ENCODE data around the gene PAOX.

The PAOX gene
- 0.96 to 1.6 reads per million in 2 experiments for total RNA-seq

GRCh38 chr10:133379152-133379800 lies at the start of gene PAOX:
Gene PAOX, plus strand, starts transcription at chr10:133379262. Its CDS starts 55 bp downstream, at chr10:133379317.
- DNase-seq (ENCODE audit: low read depth): peak; percentile 20

GRCh38 chr10:133329491-133330202 lies 49.4 kb upstream of the PAOX start:
- peak; percentile 79 for DNase-seq (ENCODE audit: low read depth)

GRCh38 chr10:133332936-133333699 lies 45.9 kb upstream of the PAOX start:
- DNase-seq (ENCODE audit: low read depth): no peak

GRCh38 chr10:133334503-133335245 lies 44.4 kb upstream of the PAOX start:
- DNase-seq (ENCODE audit: low read depth): no peak

- peak; percentile 88 for DNase-seq (ENCODE audit: low read depth)
These were observed 43.6 kb upstream of the PAOX start for GRCh38 chr10:133335246-133336117.

GRCh38 chr10:133336118-133336576 lies 42.9 kb upstream of the PAOX start:
- DNase-seq (ENCODE audit: low read depth): no peak

GRCh38 chr10:133336577-133337369 lies 42.3 kb upstream of the PAOX start, which contains the start of gene CALY:
Gene CALY, minus strand, starts transcription at chr10:133336896. Its CDS starts 7,907 bp downstream, at chr10:133328989.
- DNase-seq (ENCODE audit: low read depth): peak; percentile 91

GRCh38 chr10:133337370-133337725 lies 41.7 kb upstream of the PAOX start:
- DNase-seq (ENCODE audit: low read depth): no peak

GRCh38 chr10:133338080-133339071 lies 40.7 kb upstream of the PAOX start:
- DNase-seq (ENCODE audit: low read depth): no peak

- no peak for DNase-seq (ENCODE audit: low read depth)
These were observed 39.2 kb upstream of the PAOX start for GRCh38 chr10:133339708-133340380.

GRCh38 chr10:133341983-133342382 lies 37.1 kb upstream of the PAOX start:
- DNase-seq (ENCODE audit: low read depth): no peak

- no peak for DNase-seq (ENCODE audit: low read depth)
These were observed 36.1 kb upstream of the PAOX start for GRCh38 chr10:133342942-133343341.

- no peak for DNase-seq (ENCODE audit: low read depth)
These were observed 35.5 kb upstream of the PAOX start for GRCh38 chr10:133343558-133343957.

- DNase-seq (ENCODE audit: low read depth): no peak
These were observed 34.8 kb upstream of the PAOX start for GRCh38 chr10:133344236-133344635.

- DNase-seq (ENCODE audit: low read depth): no peak
These were observed 32.6 kb upstream of the PAOX start for GRCh38 chr10:133346413-133346812.

GRCh38 chr10:133347710-133348517 lies 31.1 kb upstream of the PAOX start:
- no peak for DNase-seq (ENCODE audit: low read depth)

GRCh38 chr10:133349160-133349568 lies 29.9 kb upstream of the PAOX start:
- DNase-seq (ENCODE audit: low read depth): no peak
